Activated CD4-positive, alpha-beta memory T cell treated with anti-CD3 and anti-CD28 coated beads, Interleukin-2, amount 10 ng/mL, durations not matched to agents 7 days and 5 days (primary cell): ENCODE results near the gene SGMS1. TPM values are rescaled to one million over a fixed set of nuclear protein-coding genes. Genes with fewer than 3 reads are reported as not detected.

Experiments
- CTCF ChIA-PET: fragments of 350-600 bp; sonication (Branson Sonifier 250); formaldehyde crosslinking; loops from one replicate; lab custom pipeline; 2021; ENCODE audit warnings: antibody characterized with exemption, inconsistent platforms; lab: Charles Lee
- POLR2A ChIA-PET: fragments of 350-600 bp; sonication (Branson Sonifier 250); formaldehyde crosslinking; loops from one replicate; lab custom pipeline; 2021; ENCODE audit warnings: antibody characterized with exemption; lab: Charles Lee
- DNase-seq: peaks from one replicate; pipeline ENCODE4 v3.0.0-alpha.2; 2020
- H3K27ac Mint-ChIP-seq: one replicate; pipeline ENCODE4 v1.8.0; 2021; ENCODE audit warnings: mild to moderate bottlenecking, mixed read lengths
- H3K27me3 Mint-ChIP-seq: one replicate; pipeline ENCODE4 v1.8.0; 2021; ENCODE audit warnings: mixed read lengths
- H3K36me3 Mint-ChIP-seq: one replicate; pipeline ENCODE4 v1.8.0; 2021; ENCODE audit warnings: low read depth, mixed read lengths
- H3K4me1 Mint-ChIP-seq: one replicate; pipeline ENCODE4 v1.8.0; 2021; ENCODE audit warnings: mixed read lengths
- H3K4me3 Mint-ChIP-seq: one replicate; pipeline ENCODE4 v1.8.0; 2021; ENCODE audit warnings: mild to moderate bottlenecking, mixed read lengths
- H3K9me3 Mint-ChIP-seq: one replicate; pipeline ENCODE4 v1.8.0; 2021; ENCODE audit warnings: mixed read lengths
- total RNA-seq, 2 experiments: library from RNA; stranded (reverse); gene quantifications; one replicate each; pipeline ENCODE4 v1.2.3, GENCODE V29; 2021

SGMS1 gene
- total RNA-seq, 2 experiments from 2014 or later, result 18.9 to 19.9 TPM

DNA sequence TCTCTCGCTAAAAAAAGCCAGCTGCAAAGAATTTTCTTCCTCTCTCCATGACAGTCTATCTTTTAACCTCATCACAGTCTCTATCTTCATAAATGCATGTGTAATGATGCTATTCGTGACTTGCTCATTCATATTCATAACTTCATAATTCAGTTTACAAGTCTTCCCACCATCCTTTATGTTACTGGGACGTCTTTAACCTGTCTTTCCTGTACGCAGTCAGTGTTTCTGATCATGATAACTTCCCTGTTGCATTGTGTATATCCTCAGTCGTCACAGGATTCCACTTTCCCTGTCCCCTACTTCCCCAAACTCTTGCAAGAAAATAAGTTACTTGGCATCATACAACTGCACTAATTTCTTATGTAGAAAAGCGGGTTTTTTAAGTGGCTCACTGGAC, 206.9 kb downstream of the SGMS1 start:
- POLR2A ChIA-PET, result interaction anchor here (1.4 to 4.7 kb wide), 10 partner anchors 15 to 220 kb away, joined by 4 to 52 read pairs (median 17); partner anchors contain the start of gene SGMS1
- Mint-ChIP-seq H3K36me3 (peaks cover 12% of the 10 kb centered on the region), H3K4me1 (peaks cover 77% of the 10 kb centered on the region), H3K27me3 (no peaks in the 10 kb centered on the region), H3K4me3 (peak overlapping the region; percentile 50), H3K27ac (no peak overlapping the region), H3K9me3 (no peaks in the 10 kb centered on the region)
- CTCF ChIA-PET, result interaction anchor here (0.7 to 3.5 kb wide), 5 partner anchors 9 to 349 kb away, joined by 3 to 13 read pairs (median 6); no protein-coding TSS in a partner anchor
- DNase-seq, result no peak

DNA sequence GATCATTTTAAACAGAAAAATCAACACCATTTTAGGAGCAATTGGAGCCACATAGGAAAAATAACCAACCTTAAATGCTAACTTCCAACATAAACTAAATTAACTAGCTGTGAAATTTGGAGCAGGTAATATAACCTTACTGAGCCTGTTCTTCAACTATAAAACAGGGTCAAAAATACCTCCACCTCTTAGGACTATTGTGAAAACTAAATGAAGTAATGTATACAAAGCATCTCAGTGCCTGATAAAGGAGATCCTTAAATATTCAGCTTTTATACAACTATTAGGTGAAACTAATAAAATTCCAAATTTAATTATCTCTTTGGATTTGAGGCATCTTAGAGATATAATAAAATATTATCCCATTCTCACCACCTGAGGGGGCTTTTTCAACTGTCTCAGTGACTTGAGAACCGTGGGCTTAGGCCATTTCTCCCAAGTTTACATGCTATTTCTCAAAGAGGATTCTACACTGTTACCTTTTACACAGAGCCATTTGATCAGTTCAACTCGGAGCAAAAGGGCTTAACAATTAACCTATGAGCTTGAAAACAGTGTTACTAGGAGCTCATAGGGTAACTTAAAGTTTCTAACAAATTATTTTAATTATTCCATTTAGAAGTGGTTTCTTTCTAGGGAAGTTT, 207.5 kb downstream of the SGMS1 start:
- ChIA-PET CTCF (interaction anchor here (0.7 to 3.5 kb wide), 6 partner anchors 8 to 348 kb away, joined by 3 to 13 read pairs (median 6); no protein-coding TSS in a partner anchor), POLR2A (interaction anchor here (1.8 to 4.7 kb wide), 4 partner anchors 16 to 206 kb away, joined by 5 to 52 read pairs (median 24); partner anchors contain the start of gene SGMS1)
- Mint-ChIP-seq H3K36me3 (peaks cover 12% of the 10 kb centered on the region), H3K4me3 (no peak overlapping the region), H3K9me3 (no peaks in the 10 kb centered on the region), H3K27me3 (no peaks in the 10 kb centered on the region), H3K27ac (no peak overlapping the region), H3K4me1 (peaks cover 76% of the 10 kb centered on the region)
- no peak for DNase-seq

DNA sequence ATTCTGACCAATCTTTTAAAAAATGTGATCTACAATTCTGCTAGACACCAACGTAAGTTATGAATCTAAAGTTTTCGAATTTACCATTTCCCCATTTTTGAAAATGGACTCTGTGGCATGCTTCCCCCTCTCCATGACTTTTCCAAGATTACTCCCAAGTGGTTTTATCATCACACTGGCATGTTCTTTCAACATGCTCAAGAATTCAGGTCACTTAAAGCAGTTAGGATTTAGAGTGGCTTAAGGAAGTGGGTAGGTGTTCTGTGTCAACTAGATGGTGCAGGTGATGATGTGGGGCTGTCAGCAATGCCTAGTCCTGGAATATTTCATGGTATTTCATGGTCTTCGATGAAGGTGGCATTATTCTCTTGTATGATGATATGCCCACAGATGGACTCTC, 208.5 kb downstream of the SGMS1 start:
- Mint-ChIP-seq H3K4me1 (peaks cover 75% of the 10 kb centered on the region), H3K27me3 (no peaks in the 10 kb centered on the region), H3K36me3 (peaks cover 12% of the 10 kb centered on the region), H3K4me3 (no peak overlapping the region), H3K27ac (no peak overlapping the region), H3K9me3 (no peaks in the 10 kb centered on the region)
- ChIA-PET POLR2A (no interaction called here), CTCF (interaction anchor here (3.0 kb wide), 1 partner anchor 47 kb away, joined by 11 read pairs; no protein-coding TSS in a partner anchor)
- DNase-seq, result no peak

DNA sequence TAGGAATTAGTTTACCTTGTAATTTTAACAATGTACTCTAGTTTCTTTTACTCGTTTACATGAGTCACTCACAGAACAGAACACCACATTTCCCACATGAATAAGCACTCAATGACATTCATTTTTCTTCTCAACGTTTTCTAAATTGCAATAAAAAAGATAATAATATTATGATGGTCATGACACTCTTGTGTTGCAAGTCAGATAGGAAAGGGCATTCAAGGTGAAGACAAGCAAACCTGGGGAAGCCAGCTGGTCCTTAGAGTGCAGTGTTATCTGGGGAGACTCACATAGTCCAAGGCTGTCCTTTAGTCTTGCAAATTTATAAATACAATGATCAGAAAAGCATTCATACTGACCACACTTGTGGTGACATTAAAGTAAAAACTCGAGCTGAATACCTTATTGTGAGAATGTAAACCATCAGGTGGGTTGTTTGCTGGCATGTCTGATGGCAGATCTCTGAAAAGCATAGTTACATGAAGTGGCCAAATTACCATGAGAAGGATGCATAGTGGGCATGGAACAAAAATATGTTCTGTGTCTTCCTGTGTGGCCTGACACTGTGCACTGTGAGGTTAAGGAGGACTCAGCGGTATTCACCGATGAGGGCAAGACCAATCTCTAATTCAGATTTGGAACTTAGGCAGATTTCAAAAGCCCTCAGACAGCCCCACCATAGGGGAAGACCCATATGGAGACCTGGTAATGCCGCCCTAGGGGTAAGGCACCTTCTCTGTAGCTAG, 213.5 kb downstream of the SGMS1 start:
- Mint-ChIP-seq H3K27me3 (no peaks in the 10 kb centered on the region), H3K27ac (no peak overlapping the region), H3K9me3 (peaks cover 3% of the 10 kb centered on the region), H3K4me1 (peaks cover 49% of the 10 kb centered on the region), H3K4me3 (no peak overlapping the region), H3K36me3 (peaks cover 12% of the 10 kb centered on the region)
- ChIA-PET POLR2A (interaction anchor here (0.7 kb wide), 1 partner anchor 49 kb away, joined by 3 read pairs; no protein-coding TSS in a partner anchor), CTCF (interaction anchor here (1.5 kb wide), 1 partner anchor 11 kb away, joined by 8 read pairs; no protein-coding TSS in a partner anchor)
- DNase-seq, result no peak

DNA sequence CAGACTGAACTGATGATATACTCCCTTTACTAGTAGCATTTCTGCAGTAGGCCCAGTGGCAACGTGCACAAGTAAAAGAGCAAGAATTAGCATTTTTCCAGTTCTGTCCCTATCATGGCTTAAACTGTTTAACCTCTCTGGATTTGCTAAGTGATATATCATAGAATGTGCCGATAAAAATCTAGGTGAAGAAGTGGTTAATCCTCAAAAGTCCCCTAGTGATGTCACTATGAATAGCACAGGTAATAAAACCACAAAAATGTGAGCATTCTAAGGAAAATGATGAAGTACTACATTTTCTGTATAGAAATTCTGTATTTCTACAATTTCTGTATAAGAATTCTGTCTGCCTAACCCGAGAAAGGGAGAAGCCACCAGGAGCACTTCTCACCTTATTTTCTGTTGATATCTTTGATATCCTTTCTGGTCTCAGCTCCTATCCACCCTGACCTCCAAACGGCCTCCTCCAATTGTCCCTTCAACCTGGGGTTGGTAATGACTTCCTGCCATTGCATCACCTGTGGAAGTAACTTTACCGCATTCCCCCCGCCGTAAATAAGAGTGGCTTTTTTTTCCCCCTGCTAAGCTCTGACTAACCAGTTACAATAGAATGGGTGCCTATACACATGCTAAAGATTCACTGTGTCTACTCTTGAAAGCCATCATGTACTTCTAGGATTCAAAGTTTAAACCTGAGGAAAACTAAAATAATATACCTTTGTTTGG, 216.5 kb downstream of the SGMS1 start:
- Mint-ChIP-seq H3K9me3 (peaks cover 3% of the 10 kb centered on the region), H3K4me1 (peaks cover 32% of the 10 kb centered on the region), H3K36me3 (peaks cover 17% of the 10 kb centered on the region), H3K27me3 (no peaks in the 10 kb centered on the region), H3K4me3 (no peak overlapping the region), H3K27ac (no peak overlapping the region)
- ChIA-PET CTCF (interaction anchor here (1.2 kb wide), 1 partner anchor 10 kb away, joined by 5 read pairs; no protein-coding TSS in a partner anchor), POLR2A (interaction anchor here (1.9 kb wide), 1 partner anchor 11 kb away, joined by 5 read pairs; no protein-coding TSS in a partner anchor)
- DNase-seq, result no peak

DNA sequence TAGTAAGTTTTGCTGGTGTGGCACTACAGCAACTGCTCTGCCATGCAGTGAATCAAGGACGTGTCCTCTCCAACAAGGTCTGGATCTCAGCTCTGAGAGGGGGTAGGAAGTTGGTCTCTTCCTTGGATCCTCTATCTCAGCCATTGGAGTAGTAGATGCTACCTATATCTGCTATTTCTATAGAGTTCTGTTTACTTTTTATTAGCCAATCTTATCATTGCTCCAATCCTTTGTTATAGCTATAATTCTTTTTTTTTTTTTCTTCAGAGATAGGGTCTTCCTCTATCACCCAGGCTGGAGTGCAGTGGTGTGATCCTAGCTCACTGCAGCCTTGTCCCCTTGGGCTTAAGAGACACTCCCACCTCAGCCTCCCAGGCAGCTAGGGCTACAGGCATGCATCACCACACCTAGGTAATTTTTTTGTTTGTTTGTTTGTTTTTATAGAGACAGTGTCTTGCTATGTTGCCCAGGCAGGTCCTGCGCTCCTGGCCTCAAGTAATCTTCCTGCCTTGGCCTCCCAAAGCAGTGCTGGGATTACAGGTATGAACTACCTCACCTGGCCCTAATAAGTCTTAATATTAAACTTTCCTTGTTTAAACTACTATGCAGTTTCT, 217.2 kb downstream of the SGMS1 start:
- CTCF ChIA-PET, result interaction anchor here (0.8 kb wide), 1 partner anchor 13 kb away, joined by 4 read pairs; no protein-coding TSS in a partner anchor
- H3K36me3 Mint-ChIP-seq, result peaks cover 17% of the 10 kb centered on the region
- H3K27me3 Mint-ChIP-seq, result no peaks in the 10 kb centered on the region
- peaks cover 26% of the 10 kb centered on the region for H3K4me1 Mint-ChIP-seq
- H3K4me3 Mint-ChIP-seq, result no peak overlapping the region
- peaks cover 3% of the 10 kb centered on the region for H3K9me3 Mint-ChIP-seq
- no peak for DNase-seq
- H3K27ac Mint-ChIP-seq, result no peak overlapping the region
- POLR2A ChIA-PET, result interaction anchor here (0.8 to 1.9 kb wide), 3 partner anchors 12 to 106 kb away, joined by 3 to 5 read pairs (median 3); no protein-coding TSS in a partner anchor

DNA sequence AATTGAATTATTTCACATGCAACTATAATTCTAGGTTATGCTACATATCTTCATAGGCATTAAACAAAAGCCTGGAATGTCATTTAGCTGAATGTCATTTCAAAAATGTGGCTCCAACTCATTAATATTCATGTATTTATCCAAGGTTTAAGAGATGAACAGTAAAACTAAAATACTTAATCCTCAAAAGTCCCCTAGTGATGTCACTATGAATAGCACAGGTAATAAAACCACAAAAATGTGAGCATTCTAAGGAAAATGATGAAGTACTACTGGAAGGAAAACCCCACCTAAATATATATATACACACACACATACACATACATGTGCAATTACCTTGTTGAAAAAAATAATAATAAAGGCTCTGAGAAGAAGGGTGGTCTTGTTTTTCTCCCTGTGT, 218.0 kb downstream of the SGMS1 start:
- Mint-ChIP-seq H3K4me3 (no peak overlapping the region), H3K27me3 (no peaks in the 10 kb centered on the region), H3K4me1 (peaks cover 28% of the 10 kb centered on the region), H3K27ac (no peak overlapping the region), H3K9me3 (peaks cover 3% of the 10 kb centered on the region), H3K36me3 (peaks cover 21% of the 10 kb centered on the region)
- no peak for DNase-seq
- ChIA-PET POLR2A (interaction anchor here (0.8 to 1.0 kb wide), 2 partner anchors 11 to 107 kb away, joined by 3 read pairs; no protein-coding TSS in a partner anchor), CTCF (interaction anchor here (0.8 kb wide), 1 partner anchor 14 kb away, joined by 4 read pairs; no protein-coding TSS in a partner anchor)

DNA sequence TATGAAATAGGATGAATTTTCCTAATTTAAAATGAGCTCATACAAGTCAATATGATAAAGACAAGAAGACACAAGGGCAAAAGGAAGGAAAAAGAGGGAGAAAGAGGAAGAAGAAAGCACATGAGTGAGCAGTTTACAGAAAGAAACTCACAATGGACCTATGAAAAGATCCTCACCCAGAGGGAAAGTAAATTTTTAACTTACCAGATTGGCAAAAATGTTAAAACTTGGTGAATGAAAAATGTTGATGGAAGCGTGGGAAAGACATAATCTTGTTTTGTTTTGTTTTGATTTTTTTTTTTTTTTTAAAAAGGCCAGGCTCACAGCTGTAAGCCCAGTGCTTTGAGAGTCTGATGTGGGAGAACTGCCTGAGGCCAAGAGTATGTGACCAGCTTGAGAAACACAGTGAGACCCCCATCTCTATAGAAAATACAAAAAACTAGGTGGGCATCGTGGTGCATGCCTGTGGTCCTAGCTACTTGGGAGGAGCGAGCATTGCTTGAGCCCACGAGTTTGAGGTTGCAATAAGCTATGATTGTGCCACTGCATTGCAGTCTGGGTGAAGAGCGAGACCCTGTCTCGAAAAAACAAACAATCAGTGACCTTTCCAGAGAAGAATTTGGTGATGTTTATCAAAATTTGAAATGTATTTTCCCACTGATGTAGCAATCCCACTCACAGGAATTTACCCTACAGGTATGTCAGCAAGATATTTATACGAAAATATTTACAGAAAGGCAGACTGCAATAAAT, 219.6 kb downstream of the SGMS1 start:
- Mint-ChIP-seq H3K9me3 (peaks cover 3% of the 10 kb centered on the region), H3K4me3 (no peak overlapping the region), H3K36me3 (peaks cover 21% of the 10 kb centered on the region), H3K4me1 (peaks cover 21% of the 10 kb centered on the region), H3K27ac (no peak overlapping the region), H3K27me3 (no peaks in the 10 kb centered on the region)
- DNase-seq, result no peak
- ChIA-PET CTCF (interaction anchor here (1.3 kb wide), 1 partner anchor 9 kb away, joined by 4 read pairs; no protein-coding TSS in a partner anchor), POLR2A (interaction anchor here (1.2 kb wide), 1 partner anchor 14 kb away, joined by 4 read pairs; no protein-coding TSS in a partner anchor)

DNA sequence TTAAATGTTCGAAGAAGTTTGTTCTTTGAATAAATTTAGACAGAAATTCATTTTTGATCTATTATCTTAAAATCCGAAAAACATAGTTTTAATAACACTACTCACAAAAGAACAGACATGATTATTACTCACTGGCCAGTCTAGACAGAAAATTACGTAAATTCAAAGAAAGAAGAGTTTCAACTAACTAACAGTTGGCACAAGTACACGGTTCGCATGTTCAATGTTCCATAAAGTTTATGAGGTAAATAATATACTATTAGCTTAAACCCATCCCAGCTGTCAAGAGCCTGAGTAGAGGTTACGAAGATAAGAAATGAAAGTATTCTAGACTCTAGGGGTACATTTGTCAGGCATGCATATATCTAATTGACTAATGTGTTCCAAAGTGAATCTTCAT, 220.7 kb downstream of the SGMS1 start:
- no peak overlapping the region for H3K27ac Mint-ChIP-seq
- POLR2A ChIA-PET, result no interaction called here
- no peak overlapping the region for H3K4me3 Mint-ChIP-seq
- H3K4me1 Mint-ChIP-seq, result peaks cover 29% of the 10 kb centered on the region
- H3K9me3 Mint-ChIP-seq, result peaks cover 3% of the 10 kb centered on the region
- CTCF ChIA-PET, result interaction anchor here (0.9 kb wide), 1 partner anchor 13 kb away, joined by 3 read pairs; no protein-coding TSS in a partner anchor
- no peaks in the 10 kb centered on the region for H3K27me3 Mint-ChIP-seq
- H3K36me3 Mint-ChIP-seq, result peaks cover 21% of the 10 kb centered on the region
- DNase-seq, result no peak

DNA sequence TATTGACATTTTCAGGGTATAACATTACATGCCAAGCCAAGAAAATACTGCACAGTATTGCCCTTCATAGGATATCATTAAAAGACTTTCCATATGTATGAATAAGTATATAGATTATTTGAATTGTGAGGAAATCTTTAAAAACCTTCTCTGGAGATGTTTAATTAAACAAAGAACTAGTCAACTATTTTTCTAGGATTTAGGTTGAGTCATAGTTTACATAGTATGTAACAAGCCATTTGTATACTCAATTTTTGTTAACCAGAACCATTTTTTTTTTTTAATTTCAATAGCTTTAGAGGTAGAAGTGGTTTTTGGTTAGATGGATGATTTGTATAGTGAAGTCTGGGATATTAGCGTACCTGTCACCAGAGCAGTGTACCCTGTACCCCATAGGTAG, 221.3 kb downstream of the SGMS1 start:
- H3K27me3 Mint-ChIP-seq, result no peaks in the 10 kb centered on the region
- CTCF ChIA-PET, result interaction anchor here (0.9 kb wide), 1 partner anchor 14 kb away, joined by 3 read pairs; no protein-coding TSS in a partner anchor

DNA sequence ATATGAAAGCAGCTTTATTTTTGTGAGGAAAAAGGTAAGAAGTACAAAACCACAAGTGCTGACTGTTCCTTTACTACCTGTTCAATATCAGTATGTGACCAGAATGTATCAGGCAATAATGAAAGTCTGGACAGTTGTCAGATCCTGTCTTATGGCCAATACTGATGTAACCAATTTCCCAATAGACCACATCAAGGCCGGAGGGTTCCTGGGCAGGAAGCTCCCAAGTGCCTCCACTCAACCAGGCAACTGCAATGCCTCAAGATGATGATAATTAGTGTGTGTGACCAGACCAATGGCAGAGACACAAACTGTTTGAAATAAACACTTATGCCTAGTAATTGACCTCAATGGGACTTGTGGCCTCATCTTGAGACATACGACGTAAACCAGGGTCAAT, 223.1 kb downstream of the SGMS1 start:
- H3K36me3 Mint-ChIP-seq, result peaks cover 16% of the 10 kb centered on the region
- CTCF ChIA-PET, result interaction anchor here (0.9 to 1.6 kb wide), 2 partner anchors 13 to 75 kb away, joined by 3 to 4 read pairs; no protein-coding TSS in a partner anchor
- H3K9me3 Mint-ChIP-seq, result no peaks in the 10 kb centered on the region
- POLR2A ChIA-PET, result interaction anchor here (1.7 kb wide), 1 partner anchor 16 kb away, joined by 5 read pairs; no protein-coding TSS in a partner anchor
- no peak for DNase-seq
- H3K27ac Mint-ChIP-seq, result no peak overlapping the region
- H3K4me1 Mint-ChIP-seq, result peaks cover 46% of the 10 kb centered on the region
- no peak overlapping the region for H3K4me3 Mint-ChIP-seq
- no peaks in the 10 kb centered on the region for H3K27me3 Mint-ChIP-seq

More for the DNA sequence above, 221.3 kb downstream of the SGMS1 start:
- Mint-ChIP-seq H3K4me3 (no peak overlapping the region), H3K36me3 (peaks cover 19% of the 10 kb centered on the region), H3K27ac (no peak overlapping the region), H3K9me3 (peaks cover 2% of the 10 kb centered on the region), H3K4me1 (peaks cover 34% of the 10 kb centered on the region)
- DNase-seq, result no peak
- POLR2A ChIA-PET, result interaction anchor here (0.7 kb wide), 1 partner anchor 16 kb away, joined by 3 read pairs; no protein-coding TSS in a partner anchor
